Fibroblast of lung (primary cell): Measurements from ENCODE around the gene DGKG. TPM values are rescaled to one million over a fixed set of nuclear protein-coding genes. Genes with fewer than 3 reads are reported as not detected.
A peak's percentile ranks its signal among the peaks of the same experiment; 100 is the strongest.

Experiments
- DNase-seq, 2 donors: peaks; one replicate each; pipeline versions ENCODE4 v3.0.0 to v3.0.0-alpha.2; 2010; ENCODE audit warnings: low read depth in 2 of 2
- H2AFZ ChIP-seq: 2 replicates; pipeline ENCODE4 v1.5.1; 2012; ENCODE audit warnings: low read length, control low read depth, inconsistent platforms
- H3K27ac ChIP-seq: 2 replicates; pipeline ENCODE4 v1.5.1; 2011; ENCODE audit warnings: low read length, control low read depth; ENCODE audit not compliant: insufficient read depth
- H3K27me3 ChIP-seq: 2 replicates; pipeline ENCODE4 v1.5.1; 2011; ENCODE audit warnings: mild to moderate bottlenecking, low read length; ENCODE audit not compliant: control insufficient read depth, insufficient read depth
- H3K36me3 ChIP-seq: 2 replicates; pipeline ENCODE4 v1.5.1; 2011; ENCODE audit warnings: low read length; ENCODE audit not compliant: control insufficient read depth, insufficient read depth
- H3K4me1 ChIP-seq: 2 replicates; pipeline ENCODE4 v1.5.1; 2011; ENCODE audit warnings: low read length; ENCODE audit not compliant: control insufficient read depth, insufficient read depth; ENCODE audit errors: extremely low read depth
- H3K4me2 ChIP-seq: 2 replicates; pipeline ENCODE4 v1.5.1; 2011; ENCODE audit warnings: low read length, control low read depth; ENCODE audit not compliant: insufficient read depth; ENCODE audit errors: extremely low read depth
- H3K4me3 ChIP-seq, 4 experiments: fragments of 200-600 bp in 1 of 4; sonication (generic) in 1 of 4; replicated peaks in 1 of 4; 2 replicates each; pipeline ENCODE4 v1.5.1; 2011 to 2016; ENCODE audit warnings: low read length in 4 of 4, low read depth in 3 of 4, mild to moderate bottlenecking in 3 of 4, control low read depth in 2 of 4, inconsistent platforms in 1 of 4, mixed read lengths in 1 of 4; ENCODE audit not compliant: insufficient read depth in 1 of 4; ENCODE audit errors: control extremely low read depth in 1 of 4
- H3K79me2 ChIP-seq: 2 replicates; pipeline ENCODE4 v1.5.1; 2012; ENCODE audit warnings: mild to moderate bottlenecking, low read length, inconsistent platforms; ENCODE audit not compliant: control insufficient read depth, insufficient read depth
- H3K9ac ChIP-seq: 2 replicates; pipeline ENCODE4 v1.5.1; 2011; ENCODE audit warnings: mild to moderate bottlenecking, low read length, control low read depth; ENCODE audit not compliant: insufficient read depth
- H3K9me3 ChIP-seq: 2 replicates; pipeline ENCODE4 v1.5.1; 2012; ENCODE audit warnings: low read depth, low read length; ENCODE audit not compliant: control insufficient read depth, insufficient read depth
- H4K20me1 ChIP-seq: 2 replicates; pipeline ENCODE4 v1.5.1; 2011; ENCODE audit warnings: low read length; ENCODE audit not compliant: control insufficient read depth, insufficient read depth; ENCODE audit errors: extremely low read depth
- EZH2 ChIP-seq: IDR thresholded peaks from 2 replicates; pipeline ENCODE4 v1.5.1; 2012; ENCODE audit warnings: low read length, control low read depth, mild to moderate bottlenecking; ENCODE audit errors: missing control alignments
- polyA plus RNA-seq, 2 donors: library from polyadenylated mRNA; depleted of rRNA in 1 of 2; stranded (reverse) in 1 of 2; unstranded in 1 of 2; fragments of >200 nt; gene quantifications; 2 replicates each; pipeline ENCODE4 v1.2.1, GENCODE V29; 2011 to 2012; ENCODE audit warnings: missing spikeins in 1 of 2
- total RNA-seq: library from RNA; depleted of rRNA; stranded (reverse); fragments of >200 nt; gene quantifications from 2 replicates; pipeline ENCODE4 v1.2.1, GENCODE V29; 2014
- TF ChIP-seq, protein P1 (sequence below), 2 donors: IDR thresholded peaks in 1 of 2; conservative IDR thresholded peaks in 1 of 2; 1 replicate in 1 of 2; 2 replicates in 1 of 2; pipeline ENCODE4 v1.5.1; 2011 to 2012; ENCODE audit warnings: low read length in 2 of 2, control low read depth in 1 of 2, inconsistent platforms in 1 of 2, low read depth in 1 of 2, mild to moderate bottlenecking in 1 of 2

The DGKG gene
- total and polyA plus RNA-seq, 2 donors (not counting 1 experiment from before 2014, with no cell fraction given), result 3.7 to 4.8 TPM

- no peak for TF ChIP-seq EZH2
- TF ChIP-seq, protein P1, sequence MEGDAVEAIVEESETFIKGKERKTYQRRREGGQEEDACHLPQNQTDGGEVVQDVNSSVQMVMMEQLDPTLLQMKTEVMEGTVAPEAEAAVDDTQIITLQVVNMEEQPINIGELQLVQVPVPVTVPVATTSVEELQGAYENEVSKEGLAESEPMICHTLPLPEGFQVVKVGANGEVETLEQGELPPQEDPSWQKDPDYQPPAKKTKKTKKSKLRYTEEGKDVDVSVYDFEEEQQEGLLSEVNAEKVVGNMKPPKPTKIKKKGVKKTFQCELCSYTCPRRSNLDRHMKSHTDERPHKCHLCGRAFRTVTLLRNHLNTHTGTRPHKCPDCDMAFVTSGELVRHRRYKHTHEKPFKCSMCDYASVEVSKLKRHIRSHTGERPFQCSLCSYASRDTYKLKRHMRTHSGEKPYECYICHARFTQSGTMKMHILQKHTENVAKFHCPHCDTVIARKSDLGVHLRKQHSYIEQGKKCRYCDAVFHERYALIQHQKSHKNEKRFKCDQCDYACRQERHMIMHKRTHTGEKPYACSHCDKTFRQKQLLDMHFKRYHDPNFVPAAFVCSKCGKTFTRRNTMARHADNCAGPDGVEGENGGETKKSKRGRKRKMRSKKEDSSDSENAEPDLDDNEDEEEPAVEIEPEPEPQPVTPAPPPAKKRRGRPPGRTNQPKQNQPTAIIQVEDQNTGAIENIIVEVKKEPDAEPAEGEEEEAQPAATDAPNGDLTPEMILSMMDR (conservative IDR thresholded peaks at IDR 0.05 in 1 of 2, IDR thresholded peaks at IDR 0.05 in 1 of 2; ENCODE audit: low read depth in 1 of 2, low read length in 2 of 2), result no peak
Observed at GRCh38 chr3:186284349-186284652, 77.7 kb downstream of the DGKG start.

DNA sequence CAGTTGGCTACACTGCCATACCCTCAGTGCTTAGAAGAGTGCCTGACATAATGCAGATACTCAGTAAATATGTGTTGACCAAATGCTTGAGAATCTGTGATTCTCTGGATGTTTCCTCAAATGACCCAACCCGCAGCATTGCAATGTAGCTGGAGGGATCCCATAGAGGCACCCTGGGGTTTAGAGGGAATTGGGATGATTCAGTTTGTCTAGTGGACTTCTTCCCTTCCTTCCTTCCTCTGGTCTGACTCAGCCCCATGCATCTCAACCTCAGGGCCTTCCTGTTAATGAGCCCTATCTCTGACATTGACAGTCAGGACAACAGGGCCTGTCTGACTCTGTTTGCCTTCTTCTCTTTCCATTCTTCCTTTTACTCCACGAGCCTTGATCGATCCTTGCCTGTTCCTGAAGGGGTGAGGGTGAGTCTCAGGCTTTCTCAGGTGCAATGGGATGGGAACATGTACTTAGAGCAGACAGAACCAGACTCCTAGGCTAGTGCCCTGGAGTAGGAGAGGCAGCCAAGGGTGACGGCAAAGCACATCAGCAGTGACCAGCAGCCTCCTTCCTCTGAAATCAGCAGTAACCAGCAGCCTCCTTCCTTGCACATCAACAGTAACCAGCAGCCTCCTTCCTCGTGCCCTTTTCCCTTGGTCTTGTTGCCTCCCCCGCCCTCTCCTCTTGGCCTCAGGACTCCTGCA, 78.2 kb downstream of the DGKG start:
- no peak overlapping the region for H3K9ac ChIP-seq
- H3K27ac ChIP-seq, result no peak overlapping the region
- no peaks in the 10 kb centered on the region for H3K79me2 ChIP-seq
- no peak overlapping the region for H2AFZ ChIP-seq
- no peaks in the 10 kb centered on the region for H3K27me3 ChIP-seq
- no peak overlapping the region for H3K4me2 ChIP-seq
- no peaks in the 10 kb centered on the region for H3K36me3 ChIP-seq
- no peaks in the 10 kb centered on the region for H3K9me3 ChIP-seq
- DNase-seq, result peak in 1 of 2 donors; percentile 76
- no peak for TF ChIP-seq EZH2
- TF ChIP-seq, protein P1 (conservative IDR thresholded peaks at IDR 0.05 in 1 of 2, IDR thresholded peaks at IDR 0.05 in 1 of 2; ENCODE audit: low read depth in 1 of 2, low read length in 2 of 2), result no peak
- H3K4me3 ChIP-seq, result no peak overlapping the region
- H4K20me1 ChIP-seq, result no peaks in the 10 kb centered on the region
- H3K4me1 ChIP-seq, result peaks cover 10% of the 10 kb centered on the region

More at GRCh38 chr3:186284349-186284652, 77.7 kb downstream of the DGKG start:
- H3K4me2 ChIP-seq, result no peak overlapping the region
- H3K27me3 ChIP-seq, result no peaks in the 10 kb centered on the region
- H3K27ac ChIP-seq, result no peak overlapping the region
- no peaks in the 10 kb centered on the region for H3K79me2 ChIP-seq
- no peaks in the 10 kb centered on the region for H3K9me3 ChIP-seq
- H3K9ac ChIP-seq, result no peak overlapping the region
- H3K4me3 ChIP-seq, result no peak overlapping the region
- no peaks in the 10 kb centered on the region for H3K36me3 ChIP-seq
- H2AFZ ChIP-seq, result no peak overlapping the region
- peaks cover 10% of the 10 kb centered on the region for H3K4me1 ChIP-seq
- H4K20me1 ChIP-seq, result no peaks in the 10 kb centered on the region
- no peak for DNase-seq

DNA sequence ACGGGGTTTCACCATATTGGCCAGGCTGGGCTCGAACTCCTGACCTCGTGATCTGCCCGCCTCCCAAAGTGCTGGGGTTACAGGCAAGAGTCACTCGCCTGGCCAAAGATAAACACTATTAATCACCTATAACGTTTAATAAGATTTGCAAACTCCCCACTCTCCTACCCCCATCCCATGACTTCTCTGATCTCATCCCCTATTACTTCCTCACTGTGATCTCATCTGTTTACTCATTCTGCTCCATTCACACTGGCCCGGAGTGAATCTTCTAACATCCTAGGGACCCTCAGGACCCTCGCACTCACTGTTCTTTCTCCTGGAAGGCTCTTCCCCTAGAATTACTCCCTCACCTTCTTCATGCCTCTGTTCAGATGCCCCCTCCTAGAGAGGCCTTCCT, 78.9 kb downstream of the DGKG start:
- no peaks in the 10 kb centered on the region for H3K27me3 ChIP-seq
- no peak overlapping the region for H2AFZ ChIP-seq
- H3K79me2 ChIP-seq, result no peaks in the 10 kb centered on the region
- no peak overlapping the region for H3K4me3 ChIP-seq
- H3K27ac ChIP-seq, result no peak overlapping the region
- H3K4me1 ChIP-seq, result peaks cover 4% of the 10 kb centered on the region
- peak in 1 of 2 donors; percentile 47 for DNase-seq
- no peaks in the 10 kb centered on the region for H3K36me3 ChIP-seq
- no peaks in the 10 kb centered on the region for H3K9me3 ChIP-seq
- no peaks in the 10 kb centered on the region for H4K20me1 ChIP-seq
- TF ChIP-seq, protein P1 (conservative IDR thresholded peaks at IDR 0.05 in 1 of 2, IDR thresholded peaks at IDR 0.05 in 1 of 2; ENCODE audit: low read depth in 1 of 2, low read length in 2 of 2), result no peak
- no peak for TF ChIP-seq EZH2
- H3K4me2 ChIP-seq, result no peak overlapping the region
- no peak overlapping the region for H3K9ac ChIP-seq
